Liver (tissue), 3 donors: ENCODE measurements around the gene KSR2.
"Not testable (repeated sequence)": the region's sequence is repeated elsewhere in the genome, so short reads cannot be mapped to it uniquely, and the experiment has no call there.

ENCODE experiments used
- EGR1 ChIP-seq, 2 donors: IDR thresholded peaks; 2 replicates each; pipeline ENCODE4 v1.6.1; 2016 to 2018; ENCODE audit warnings: antibody characterized with exemption in 2 of 2, low read depth in 2 of 2
- FOXA1 ChIP-seq: IDR thresholded peaks from 2 replicates; pipeline ENCODE4 v1.6.1; 2016; ENCODE audit warnings: antibody characterized with exemption
- FOXA2 ChIP-seq: IDR thresholded peaks from 2 replicates; pipeline ENCODE4 v1.6.1; 2016; ENCODE audit warnings: antibody characterized with exemption
- HNF4A ChIP-seq, 2 donors: conservative IDR thresholded peaks; 2 replicates each; pipeline ENCODE4 v1.6.1; 2016; ENCODE audit warnings: antibody characterized with exemption in 2 of 2, mild to moderate bottlenecking in 2 of 2
- RAD21 ChIP-seq, 2 donors: IDR thresholded peaks; 2 replicates each; pipeline ENCODE4 v1.6.1; 2016; ENCODE audit warnings: antibody characterized with exemption in 2 of 2, mild to moderate bottlenecking in 2 of 2
- SP1 ChIP-seq: IDR thresholded peaks from 2 replicates; pipeline ENCODE4 v1.6.1; 2018; ENCODE audit warnings: antibody characterized with exemption, mild to moderate bottlenecking
- YY1 ChIP-seq: IDR thresholded peaks from 2 replicates; pipeline ENCODE4 v1.6.1; 2016; ENCODE audit warnings: antibody characterized with exemption, mild to moderate bottlenecking
- ZBTB33 ChIP-seq: IDR thresholded peaks from 2 replicates; pipeline ENCODE4 v1.6.1; 2016; ENCODE audit warnings: antibody characterized with exemption
- TF ChIP-seq, protein P1 (sequence below): fragments of 150-350 bp; IDR thresholded peaks from 2 replicates; pipeline ENCODE4 v1.5.1; 2017; ENCODE audit warnings: improper control_type of control experiment, low read depth, low read length; ENCODE audit not compliant: missing input control
- donor health status: healthy.
- donor health status: healthy.

DNA sequence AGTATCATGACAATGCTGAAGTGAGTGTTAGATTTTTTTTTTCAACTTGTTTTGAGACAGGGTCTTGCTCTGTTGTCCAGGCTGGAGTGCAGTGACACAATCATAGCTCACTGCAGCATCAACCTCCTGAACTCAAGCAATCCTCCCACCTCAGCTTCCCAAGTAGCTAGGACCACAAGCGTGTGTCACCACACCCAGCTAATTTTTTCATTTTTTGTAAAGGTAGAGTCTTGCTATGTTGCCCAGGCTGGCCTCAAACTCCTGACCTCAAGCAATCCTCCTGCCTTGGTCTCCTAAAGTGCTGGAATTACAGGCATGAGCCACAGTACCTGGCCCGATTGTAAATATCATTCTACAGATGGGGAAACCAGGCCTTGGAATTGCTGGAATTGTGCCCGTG, 94.6 kb downstream of the KSR2 start:
- not testable (repeated sequence) for TF ChIP-seq YY1; SP1; RAD21 (IDR thresholded peaks at IDR 0.05); HNF4A (conservative IDR thresholded peaks at IDR 0.05); ZBTB33; EGR1 (IDR thresholded peaks at IDR 0.05; ENCODE audit: low read depth in 2 of 2); FOXA1; FOXA2
- TF ChIP-seq, protein P1, sequence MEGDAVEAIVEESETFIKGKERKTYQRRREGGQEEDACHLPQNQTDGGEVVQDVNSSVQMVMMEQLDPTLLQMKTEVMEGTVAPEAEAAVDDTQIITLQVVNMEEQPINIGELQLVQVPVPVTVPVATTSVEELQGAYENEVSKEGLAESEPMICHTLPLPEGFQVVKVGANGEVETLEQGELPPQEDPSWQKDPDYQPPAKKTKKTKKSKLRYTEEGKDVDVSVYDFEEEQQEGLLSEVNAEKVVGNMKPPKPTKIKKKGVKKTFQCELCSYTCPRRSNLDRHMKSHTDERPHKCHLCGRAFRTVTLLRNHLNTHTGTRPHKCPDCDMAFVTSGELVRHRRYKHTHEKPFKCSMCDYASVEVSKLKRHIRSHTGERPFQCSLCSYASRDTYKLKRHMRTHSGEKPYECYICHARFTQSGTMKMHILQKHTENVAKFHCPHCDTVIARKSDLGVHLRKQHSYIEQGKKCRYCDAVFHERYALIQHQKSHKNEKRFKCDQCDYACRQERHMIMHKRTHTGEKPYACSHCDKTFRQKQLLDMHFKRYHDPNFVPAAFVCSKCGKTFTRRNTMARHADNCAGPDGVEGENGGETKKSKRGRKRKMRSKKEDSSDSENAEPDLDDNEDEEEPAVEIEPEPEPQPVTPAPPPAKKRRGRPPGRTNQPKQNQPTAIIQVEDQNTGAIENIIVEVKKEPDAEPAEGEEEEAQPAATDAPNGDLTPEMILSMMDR, result not testable (repeated sequence)
